ENCODE measurements around the gene SYNJ2.

DNA sequence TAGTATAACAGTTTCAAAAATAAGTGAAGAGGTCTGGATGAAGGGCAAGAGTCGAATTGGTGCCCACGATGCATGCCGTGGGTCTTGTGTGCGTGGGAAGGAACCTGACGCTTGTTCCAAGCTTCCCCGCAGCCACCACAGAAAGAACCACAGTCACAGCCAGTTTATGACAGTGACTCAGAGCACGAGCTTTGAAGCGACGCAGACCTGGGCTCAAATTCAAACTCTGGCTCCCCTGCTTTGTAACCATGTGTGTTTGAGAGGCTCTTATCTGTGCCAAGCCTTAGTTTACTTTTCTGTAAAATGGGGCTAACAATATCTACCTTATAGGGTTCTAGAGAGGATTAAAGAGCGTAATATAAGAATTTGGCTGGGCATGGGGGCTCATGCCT lies 65.5 kb downstream of the SYNJ2 start:
- TF ChIP-seq YY1 (IDR thresholded peaks at IDR 0.05; ENCODE audit: insufficient read depth, insufficient read length) (no peak), SUZ12 (IDR thresholded peaks at IDR 0.05; ENCODE audit: extremely low read depth, insufficient read depth, insufficient read length) (no peak)

Measured in NT2/D1 (cell line).